ENCODE data around the gene ALX3.

DNA sequence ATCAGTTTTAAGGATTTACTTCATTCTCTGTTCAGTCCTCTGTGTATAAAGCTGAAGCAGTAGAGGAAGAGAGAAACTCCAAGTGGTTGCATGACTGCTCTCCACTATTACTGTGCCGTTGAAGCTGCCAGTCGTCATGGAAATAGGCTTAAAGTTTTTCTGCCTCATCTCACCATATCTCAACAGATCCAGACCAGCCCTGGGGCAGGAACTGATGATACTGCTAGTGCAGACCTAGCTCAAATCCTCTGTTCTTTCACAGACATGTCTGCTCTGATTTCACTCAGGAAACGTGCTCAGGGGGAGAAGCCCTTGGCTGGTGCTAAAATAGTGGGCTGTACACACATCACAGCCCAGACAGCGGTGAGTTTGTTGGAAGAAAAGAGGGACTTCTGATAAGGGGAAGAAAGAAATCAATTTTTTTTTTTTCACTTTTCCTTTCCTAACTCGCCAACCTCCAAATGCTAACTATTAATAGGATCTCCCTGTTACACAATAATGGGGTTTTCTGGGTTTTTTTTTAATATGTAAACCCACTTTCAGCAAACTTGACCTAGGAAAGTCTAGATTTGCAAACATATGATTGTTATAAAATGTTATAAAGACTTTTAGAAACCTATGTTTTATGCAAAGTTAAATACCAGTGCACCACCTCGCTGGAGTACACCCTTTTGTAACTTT, 58.2 kb downstream of the ALX3 start:
- TF ChIP-seq, protein P1, sequence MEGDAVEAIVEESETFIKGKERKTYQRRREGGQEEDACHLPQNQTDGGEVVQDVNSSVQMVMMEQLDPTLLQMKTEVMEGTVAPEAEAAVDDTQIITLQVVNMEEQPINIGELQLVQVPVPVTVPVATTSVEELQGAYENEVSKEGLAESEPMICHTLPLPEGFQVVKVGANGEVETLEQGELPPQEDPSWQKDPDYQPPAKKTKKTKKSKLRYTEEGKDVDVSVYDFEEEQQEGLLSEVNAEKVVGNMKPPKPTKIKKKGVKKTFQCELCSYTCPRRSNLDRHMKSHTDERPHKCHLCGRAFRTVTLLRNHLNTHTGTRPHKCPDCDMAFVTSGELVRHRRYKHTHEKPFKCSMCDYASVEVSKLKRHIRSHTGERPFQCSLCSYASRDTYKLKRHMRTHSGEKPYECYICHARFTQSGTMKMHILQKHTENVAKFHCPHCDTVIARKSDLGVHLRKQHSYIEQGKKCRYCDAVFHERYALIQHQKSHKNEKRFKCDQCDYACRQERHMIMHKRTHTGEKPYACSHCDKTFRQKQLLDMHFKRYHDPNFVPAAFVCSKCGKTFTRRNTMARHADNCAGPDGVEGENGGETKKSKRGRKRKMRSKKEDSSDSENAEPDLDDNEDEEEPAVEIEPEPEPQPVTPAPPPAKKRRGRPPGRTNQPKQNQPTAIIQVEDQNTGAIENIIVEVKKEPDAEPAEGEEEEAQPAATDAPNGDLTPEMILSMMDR (IDR thresholded peaks at IDR 0.05), result no peak
- TF ChIP-seq POLR2A (IDR thresholded peaks at IDR 0.05), result no peak

Measured in right lobe of liver (tissue), 4 donors.